T-helper 2 cell treated with Interferon-gamma antibody and Interleukin-4, amounts not matched to agents 5 μg/mL and 100 μg/mL, for 36 hours (primary cell): Measurements from ENCODE around the gene TTLL11.
"Not testable (repeated sequence)": the region's sequence is repeated elsewhere in the genome, so short reads cannot be mapped to it uniquely, and the experiment has no call there.

ENCODE experiments used
- DNase-seq: peaks from one replicate; pipeline ENCODE4 v3.0.0; 2021; ENCODE audit warnings: low spot score
- H3K27ac Mint-ChIP-seq: one replicate; pipeline ENCODE4 v1.8.0; 2021; ENCODE audit warnings: mild to moderate bottlenecking, mixed read lengths
- H3K27me3 Mint-ChIP-seq: one replicate; pipeline ENCODE4 v1.8.0; 2021; ENCODE audit warnings: low read depth, mixed read lengths
- H3K36me3 Mint-ChIP-seq: one replicate; pipeline ENCODE4 v1.8.0; 2021; ENCODE audit warnings: low read depth, mixed read lengths
- H3K4me1 Mint-ChIP-seq: one replicate; pipeline ENCODE4 v1.8.0; 2021; ENCODE audit warnings: low read depth, mixed read lengths
- H3K4me3 Mint-ChIP-seq: one replicate; pipeline ENCODE4 v1.8.0; 2022; ENCODE audit warnings: mild to moderate bottlenecking, moderate library complexity, mixed read lengths
- H3K9me3 Mint-ChIP-seq: one replicate; pipeline ENCODE4 v1.8.0; 2021; ENCODE audit warnings: mixed read lengths

The TTLL11 gene

GRCh38 chr9:121996783-121997182 lies 96.3 kb downstream of the TTLL11 start:
- Mint-ChIP-seq H3K27ac (no peak overlapping the region), H3K27me3 (no peaks in the 10 kb centered on the region), H3K4me1 (no peaks in the 10 kb centered on the region), H3K36me3 (no peaks in the 10 kb centered on the region), H3K4me3 (no peak overlapping the region), H3K9me3 (no peaks in the 10 kb centered on the region)
- DNase-seq: no peak

GRCh38 chr9:121995997-121996396 lies 97.1 kb downstream of the TTLL11 start:
- Mint-ChIP-seq H3K4me1 (no peaks in the 10 kb centered on the region), H3K4me3 (no peak overlapping the region), H3K27ac (no peak overlapping the region), H3K36me3 (no peaks in the 10 kb centered on the region), H3K27me3 (no peaks in the 10 kb centered on the region), H3K9me3 (no peaks in the 10 kb centered on the region)
- DNase-seq: no peak

GRCh38 chr9:121992571-121993212 lies 100.4 kb downstream of the TTLL11 start:
- no peaks in the 10 kb centered on the region for H3K4me1 Mint-ChIP-seq
- peak; percentile 22 for DNase-seq
- no peak overlapping the region for H3K27ac Mint-ChIP-seq
- H3K4me3 Mint-ChIP-seq: no peak overlapping the region
- no peaks in the 10 kb centered on the region for H3K9me3 Mint-ChIP-seq
- H3K36me3 Mint-ChIP-seq: no peaks in the 10 kb centered on the region
- no peaks in the 10 kb centered on the region for H3K27me3 Mint-ChIP-seq

GRCh38 chr9:121991307-121991661 lies 101.8 kb downstream of the TTLL11 start:
- Mint-ChIP-seq H3K4me1 (no peaks in the 10 kb centered on the region), H3K27ac (no peak overlapping the region), H3K9me3 (no peaks in the 10 kb centered on the region), H3K27me3 (no peaks in the 10 kb centered on the region), H3K4me3 (no peak overlapping the region), H3K36me3 (no peaks in the 10 kb centered on the region)
- DNase-seq: no peak

- no peak overlapping the region for H3K4me3 Mint-ChIP-seq
- H3K9me3 Mint-ChIP-seq: no peaks in the 10 kb centered on the region
- no peak overlapping the region for H3K27ac Mint-ChIP-seq
- no peaks in the 10 kb centered on the region for H3K4me1 Mint-ChIP-seq
- no peaks in the 10 kb centered on the region for H3K36me3 Mint-ChIP-seq
- DNase-seq: no peak
- H3K27me3 Mint-ChIP-seq: no peaks in the 10 kb centered on the region
Measured at GRCh38 chr9:121990600-121991306, 102.4 kb downstream of the TTLL11 start.

GRCh38 chr9:121989010-121989409 lies 104.1 kb downstream of the TTLL11 start:
- Mint-ChIP-seq H3K4me3 (no peak overlapping the region), H3K36me3 (no peaks in the 10 kb centered on the region), H3K9me3 (no peaks in the 10 kb centered on the region), H3K4me1 (no peaks in the 10 kb centered on the region), H3K27ac (no peak overlapping the region), H3K27me3 (no peaks in the 10 kb centered on the region)
- DNase-seq: no peak

- Mint-ChIP-seq H3K4me1 (no peaks in the 10 kb centered on the region), H3K27me3 (no peaks in the 10 kb centered on the region), H3K4me3 (no peak overlapping the region), H3K27ac (no peak overlapping the region), H3K9me3 (no peaks in the 10 kb centered on the region), H3K36me3 (no peaks in the 10 kb centered on the region)
- no peak for DNase-seq
Measured at GRCh38 chr9:121987314-121987713, 105.8 kb downstream of the TTLL11 start.

GRCh38 chr9:121985792-121986494 lies 107.2 kb downstream of the TTLL11 start:
- no peak for DNase-seq
- no peak overlapping the region for H3K4me3 Mint-ChIP-seq
- no peaks in the 10 kb centered on the region for H3K27me3 Mint-ChIP-seq
- no peaks in the 10 kb centered on the region for H3K36me3 Mint-ChIP-seq
- H3K4me1 Mint-ChIP-seq: no peaks in the 10 kb centered on the region
- peaks cover 4% of the 10 kb centered on the region for H3K9me3 Mint-ChIP-seq
- no peak overlapping the region for H3K27ac Mint-ChIP-seq

GRCh38 chr9:121984726-121985402 lies 108.2 kb downstream of the TTLL11 start:
- H3K4me3 Mint-ChIP-seq: no peak overlapping the region
- H3K9me3 Mint-ChIP-seq: peaks cover 8% of the 10 kb centered on the region
- no peaks in the 10 kb centered on the region for H3K36me3 Mint-ChIP-seq
- DNase-seq: no peak
- no peak overlapping the region for H3K27ac Mint-ChIP-seq
- no peaks in the 10 kb centered on the region for H3K27me3 Mint-ChIP-seq
- no peaks in the 10 kb centered on the region for H3K4me1 Mint-ChIP-seq

GRCh38 chr9:121983736-121984135 lies 109.4 kb downstream of the TTLL11 start:
- Mint-ChIP-seq H3K27ac (no peak overlapping the region), H3K36me3 (no peaks in the 10 kb centered on the region), H3K27me3 (no peaks in the 10 kb centered on the region), H3K4me1 (no peaks in the 10 kb centered on the region), H3K9me3 (peaks cover 8% of the 10 kb centered on the region), H3K4me3 (no peak overlapping the region)
- no peak for DNase-seq

GRCh38 chr9:121981118-121981883 lies 111.8 kb downstream of the TTLL11 start:
- no peak for DNase-seq
- Mint-ChIP-seq H3K27ac (no peak overlapping the region), H3K4me1 (no peaks in the 10 kb centered on the region), H3K9me3 (peaks cover 8% of the 10 kb centered on the region), H3K4me3 (no peak overlapping the region), H3K36me3 (no peaks in the 10 kb centered on the region), H3K27me3 (no peaks in the 10 kb centered on the region)

- not testable (repeated sequence) for DNase-seq, H3K36me3 Mint-ChIP-seq, H3K9me3 Mint-ChIP-seq, H3K27ac Mint-ChIP-seq, H3K4me3 Mint-ChIP-seq, H3K4me1 Mint-ChIP-seq, H3K27me3 Mint-ChIP-seq
Measured at GRCh38 chr9:121980665-121981064, 112.4 kb downstream of the TTLL11 start.

GRCh38 chr9:121979736-121980135 lies 113.4 kb downstream of the TTLL11 start:
- Mint-ChIP-seq H3K27ac (no peak overlapping the region), H3K36me3 (no peaks in the 10 kb centered on the region), H3K9me3 (peaks cover 8% of the 10 kb centered on the region), H3K27me3 (no peaks in the 10 kb centered on the region), H3K4me1 (no peaks in the 10 kb centered on the region), H3K4me3 (no peak overlapping the region)
- DNase-seq: no peak
